Measurements from ENCODE around the gene ADAM15. TPM values are rescaled to one million over a fixed set of nuclear protein-coding genes. Genes with fewer than 3 reads are reported as not detected.

ADAM15 gene
- total RNA-seq, 1 experiment from 2014 or later: 41.7 TPM

- H3K27ac ChIP-seq (ENCODE audit: low read length): no peak overlapping the region
- POLR2A ChIA-PET: no interaction called here
These were observed 11.8 kb upstream of the ADAM15 start for GRCh38 chr1:155039308-155039669.

GRCh38 chr1:155040358-155041093 lies 10.6 kb upstream of the ADAM15 start:
- Histone ChIP-seq H3K27me3 (ENCODE audit: control insufficient read depth, insufficient read depth, low read length) (no peaks in the 10 kb centered on the region), H3K27ac (ENCODE audit: low read length) (no peak overlapping the region), H3K4me1 (ENCODE audit: control insufficient read depth, insufficient read depth, low read length) (no peaks in the 10 kb centered on the region), H3K4me3 (ENCODE audit: low read depth in 2 of 2, low read length in 2 of 2) (no peak overlapping the region), H3K9me3 (ENCODE audit: control insufficient read depth, insufficient read depth, low read depth, low read length) (no peaks in the 10 kb centered on the region), H3K36me3 (ENCODE audit: control insufficient read depth, insufficient read depth, low read length) (no peaks in the 10 kb centered on the region)
- TF ChIP-seq POLR2AphosphoS5 (IDR thresholded peaks at IDR 0.05; ENCODE audit: low read depth, low read length) (no peak), SIN3A (IDR thresholded peaks at IDR 0.05; ENCODE audit: borderline replicate concordance, insufficient read depth, low read depth, low read length) (no peak), TCF7L2 (IDR thresholded peaks at IDR 0.05; ENCODE audit: low read depth, low read length) (no peak), REST (IDR thresholded peaks at IDR 0.05; ENCODE audit: insufficient read depth in 1 of 2, low read depth in 2 of 2, low read length in 1 of 2) (no peak)
- TF ChIP-seq, protein P1, sequence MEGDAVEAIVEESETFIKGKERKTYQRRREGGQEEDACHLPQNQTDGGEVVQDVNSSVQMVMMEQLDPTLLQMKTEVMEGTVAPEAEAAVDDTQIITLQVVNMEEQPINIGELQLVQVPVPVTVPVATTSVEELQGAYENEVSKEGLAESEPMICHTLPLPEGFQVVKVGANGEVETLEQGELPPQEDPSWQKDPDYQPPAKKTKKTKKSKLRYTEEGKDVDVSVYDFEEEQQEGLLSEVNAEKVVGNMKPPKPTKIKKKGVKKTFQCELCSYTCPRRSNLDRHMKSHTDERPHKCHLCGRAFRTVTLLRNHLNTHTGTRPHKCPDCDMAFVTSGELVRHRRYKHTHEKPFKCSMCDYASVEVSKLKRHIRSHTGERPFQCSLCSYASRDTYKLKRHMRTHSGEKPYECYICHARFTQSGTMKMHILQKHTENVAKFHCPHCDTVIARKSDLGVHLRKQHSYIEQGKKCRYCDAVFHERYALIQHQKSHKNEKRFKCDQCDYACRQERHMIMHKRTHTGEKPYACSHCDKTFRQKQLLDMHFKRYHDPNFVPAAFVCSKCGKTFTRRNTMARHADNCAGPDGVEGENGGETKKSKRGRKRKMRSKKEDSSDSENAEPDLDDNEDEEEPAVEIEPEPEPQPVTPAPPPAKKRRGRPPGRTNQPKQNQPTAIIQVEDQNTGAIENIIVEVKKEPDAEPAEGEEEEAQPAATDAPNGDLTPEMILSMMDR (IDR thresholded peaks at IDR 0.05): no peak
- CTCF ChIA-PET: no interaction called here
- DNase-seq (ENCODE audit: low read depth, low spot score) (no peak), ATAC-seq (no peak)
- in situ Hi-C loops (cut with HindIII; ENCODE audit: low pct_unique_long_range_greater_than_20kb, low sequenced_read_pairs): no loop called here
- intact Hi-C loops (cut with micrococcal nuclease; ENCODE audit: unreplicated experiment): no loop called here
- POLR2A ChIA-PET: interaction anchor here (0.7 kb wide), 2 partner anchors 20 to 357 kb away, joined by 3 to 21 read pairs; no protein-coding TSS in a partner anchor
- no TSS peak for BruUV-seq (replicated peaks)

More at GRCh38 chr1:155039308-155039669, 11.8 kb upstream of the ADAM15 start:
- Histone ChIP-seq H3K9me3 (ENCODE audit: control insufficient read depth, insufficient read depth, low read depth, low read length) (no peaks in the 10 kb centered on the region), H3K4me3 (ENCODE audit: low read depth in 2 of 2, low read length in 2 of 2) (no peak overlapping the region), H3K27me3 (ENCODE audit: control insufficient read depth, insufficient read depth, low read length) (no peaks in the 10 kb centered on the region), H3K36me3 (ENCODE audit: control insufficient read depth, insufficient read depth, low read length) (no peaks in the 10 kb centered on the region), H3K4me1 (ENCODE audit: control insufficient read depth, insufficient read depth, low read length) (no peaks in the 10 kb centered on the region)
- no peak for DNase-seq (ENCODE audit: low read depth, low spot score)
- CTCF ChIA-PET: interaction anchor here (0.6 kb wide), 1 partner anchor 32 kb away, joined by 3 read pairs; no protein-coding TSS in a partner anchor
- TF ChIP-seq SIN3A (IDR thresholded peaks at IDR 0.05; ENCODE audit: borderline replicate concordance, insufficient read depth, low read depth, low read length) (no peak), TCF7L2 (IDR thresholded peaks at IDR 0.05; ENCODE audit: low read depth, low read length) (no peak)
- ATAC-seq: no peak
- intact Hi-C loops (cut with micrococcal nuclease; ENCODE audit: unreplicated experiment) (no loop called here), in situ Hi-C loops (cut with HindIII; ENCODE audit: low pct_unique_long_range_greater_than_20kb, low sequenced_read_pairs) (no loop called here)
- no TSS peak for BruUV-seq (replicated peaks)

GRCh38 chr1:155042789-155043188 lies 8.3 kb upstream of the ADAM15 start:
- DNase-seq (ENCODE audit: low read depth, low spot score) (no peak), ATAC-seq (no peak)
- Histone ChIP-seq H3K9me3 (ENCODE audit: control insufficient read depth, insufficient read depth, low read depth, low read length) (no peaks in the 10 kb centered on the region), H3K4me3 (ENCODE audit: low read depth in 2 of 2, low read length in 2 of 2) (no peak overlapping the region), H3K27me3 (ENCODE audit: control insufficient read depth, insufficient read depth, low read length) (no peaks in the 10 kb centered on the region), H3K27ac (ENCODE audit: low read length) (no peak overlapping the region), H3K36me3 (ENCODE audit: control insufficient read depth, insufficient read depth, low read length) (no peaks in the 10 kb centered on the region), H3K4me1 (ENCODE audit: control insufficient read depth, insufficient read depth, low read length) (no peaks in the 10 kb centered on the region)
- in situ Hi-C loops (cut with HindIII; ENCODE audit: low pct_unique_long_range_greater_than_20kb, low sequenced_read_pairs) (no loop called here), intact Hi-C loops (cut with micrococcal nuclease; ENCODE audit: unreplicated experiment) (no loop called here)
- TF ChIP-seq TCF7L2 (IDR thresholded peaks at IDR 0.05; ENCODE audit: low read depth, low read length): no peak
- no peak for TF ChIP-seq POLR2AphosphoS5 (IDR thresholded peaks at IDR 0.05; ENCODE audit: low read depth, low read length)
- TF ChIP-seq REST (IDR thresholded peaks at IDR 0.05; ENCODE audit: insufficient read depth in 1 of 2, low read depth in 2 of 2, low read length in 1 of 2): no peak
- TF ChIP-seq, protein P1 (IDR thresholded peaks at IDR 0.05): no peak
- TF ChIP-seq SIN3A (IDR thresholded peaks at IDR 0.05; ENCODE audit: borderline replicate concordance, insufficient read depth, low read depth, low read length): no peak
- POLR2A ChIA-PET: interaction anchor here (0.5 kb wide), 1 partner anchor 539 kb away, joined by 4 read pairs; no protein-coding TSS in a partner anchor
- BruUV-seq (replicated peaks): no TSS peak
- CTCF ChIA-PET: interaction anchor here (0.8 kb wide), 1 partner anchor 42 kb away, joined by 5 read pairs; no protein-coding TSS in a partner anchor
